ENCODE measurements around the gene SNAP23. TPM values are rescaled to one million over a fixed set of nuclear protein-coding genes. Genes with fewer than 3 reads are reported as not detected.

SNAP23 gene
- total RNA-seq, 1 experiment from 2014 or later = 68.3 TPM

DNA sequence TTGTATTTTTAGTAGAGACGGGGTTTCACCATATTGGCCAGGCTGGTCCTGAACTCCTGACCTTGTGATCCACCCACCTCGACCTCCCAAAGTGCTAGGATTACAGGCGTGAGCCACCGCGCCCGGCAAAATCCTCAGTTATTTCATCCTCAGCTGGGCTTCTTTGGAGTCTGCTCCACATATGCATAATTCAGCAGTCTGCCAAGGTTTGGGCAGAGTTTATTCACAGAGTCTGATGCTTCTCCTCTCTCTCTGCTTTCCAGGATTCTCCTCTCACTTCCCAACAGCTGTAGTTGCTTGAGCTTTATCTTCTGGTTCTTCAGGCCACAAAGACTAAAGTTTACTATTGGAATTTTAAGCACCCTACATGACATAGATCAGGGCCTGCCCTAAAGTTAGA lies 12.7 kb upstream of the SNAP23 start:
- no peak overlapping the region for H3K4me3 Mint-ChIP-seq
- ChIA-PET POLR2A (no interaction called here), CTCF (no interaction called here)
- H3K9me3 Mint-ChIP-seq = peaks cover 5% of the 10 kb centered on the region; the same call in 1 of the 2 replicates
- no peaks in the 10 kb centered on the region for H3K4me1 Mint-ChIP-seq
- ATAC-seq = no peak
- H3K36me3 Mint-ChIP-seq = peaks cover 5% of the 10 kb centered on the region
- DNase-seq (ENCODE audit: low spot score) = no peak
- TF ChIP-seq SMAD3 (CRISPR knock-in tag; IDR thresholded peaks at IDR 0.05; ENCODE audit: borderline replicate concordance) = no peak
- no peak for TF ChIP-seq ZNF671 (CRISPR knock-in tag; IDR thresholded peaks at IDR 0.05)
- no peak for TF ChIP-seq JUN (CRISPR knock-in tag; IDR thresholded peaks at IDR 0.05)
- TF ChIP-seq PRRX2 (CRISPR knock-in tag; IDR thresholded peaks at IDR 0.05) = no peak
- no peak for TF ChIP-seq TEAD4 (CRISPR knock-in tag; IDR thresholded peaks at IDR 0.05)
- TF ChIP-seq, protein P1, sequence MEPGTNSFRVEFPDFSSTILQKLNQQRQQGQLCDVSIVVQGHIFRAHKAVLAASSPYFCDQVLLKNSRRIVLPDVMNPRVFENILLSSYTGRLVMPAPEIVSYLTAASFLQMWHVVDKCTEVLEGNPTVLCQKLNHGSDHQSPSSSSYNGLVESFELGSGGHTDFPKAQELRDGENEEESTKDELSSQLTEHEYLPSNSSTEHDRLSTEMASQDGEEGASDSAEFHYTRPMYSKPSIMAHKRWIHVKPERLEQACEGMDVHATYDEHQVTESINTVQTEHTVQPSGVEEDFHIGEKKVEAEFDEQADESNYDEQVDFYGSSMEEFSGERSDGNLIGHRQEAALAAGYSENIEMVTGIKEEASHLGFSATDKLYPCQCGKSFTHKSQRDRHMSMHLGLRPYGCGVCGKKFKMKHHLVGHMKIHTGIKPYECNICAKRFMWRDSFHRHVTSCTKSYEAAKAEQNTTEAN (CRISPR knock-in tag; IDR thresholded peaks at IDR 0.05) = no peak
- TF ChIP-seq NR3C1 (CRISPR knock-in tag; conservative IDR thresholded peaks at IDR 0.05; ENCODE audit: low read depth) = no peak
- no peak for TF ChIP-seq OVOL2 (CRISPR knock-in tag; IDR thresholded peaks at IDR 0.05; ENCODE audit: borderline replicate concordance)
- TF ChIP-seq, protein P2, sequence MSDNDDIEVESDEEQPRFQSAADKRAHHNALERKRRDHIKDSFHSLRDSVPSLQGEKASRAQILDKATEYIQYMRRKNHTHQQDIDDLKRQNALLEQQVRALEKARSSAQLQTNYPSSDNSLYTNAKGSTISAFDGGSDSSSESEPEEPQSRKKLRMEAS (CRISPR knock-in tag; IDR thresholded peaks at IDR 0.05) = no peak
- TF ChIP-seq PREB (CRISPR knock-in tag; IDR thresholded peaks at IDR 0.05; ENCODE audit: borderline replicate concordance) = no peak
- no peak for TF ChIP-seq ZNF263 (CRISPR knock-in tag; IDR thresholded peaks at IDR 0.05; ENCODE audit: low read depth)
- TF ChIP-seq, protein P3, sequence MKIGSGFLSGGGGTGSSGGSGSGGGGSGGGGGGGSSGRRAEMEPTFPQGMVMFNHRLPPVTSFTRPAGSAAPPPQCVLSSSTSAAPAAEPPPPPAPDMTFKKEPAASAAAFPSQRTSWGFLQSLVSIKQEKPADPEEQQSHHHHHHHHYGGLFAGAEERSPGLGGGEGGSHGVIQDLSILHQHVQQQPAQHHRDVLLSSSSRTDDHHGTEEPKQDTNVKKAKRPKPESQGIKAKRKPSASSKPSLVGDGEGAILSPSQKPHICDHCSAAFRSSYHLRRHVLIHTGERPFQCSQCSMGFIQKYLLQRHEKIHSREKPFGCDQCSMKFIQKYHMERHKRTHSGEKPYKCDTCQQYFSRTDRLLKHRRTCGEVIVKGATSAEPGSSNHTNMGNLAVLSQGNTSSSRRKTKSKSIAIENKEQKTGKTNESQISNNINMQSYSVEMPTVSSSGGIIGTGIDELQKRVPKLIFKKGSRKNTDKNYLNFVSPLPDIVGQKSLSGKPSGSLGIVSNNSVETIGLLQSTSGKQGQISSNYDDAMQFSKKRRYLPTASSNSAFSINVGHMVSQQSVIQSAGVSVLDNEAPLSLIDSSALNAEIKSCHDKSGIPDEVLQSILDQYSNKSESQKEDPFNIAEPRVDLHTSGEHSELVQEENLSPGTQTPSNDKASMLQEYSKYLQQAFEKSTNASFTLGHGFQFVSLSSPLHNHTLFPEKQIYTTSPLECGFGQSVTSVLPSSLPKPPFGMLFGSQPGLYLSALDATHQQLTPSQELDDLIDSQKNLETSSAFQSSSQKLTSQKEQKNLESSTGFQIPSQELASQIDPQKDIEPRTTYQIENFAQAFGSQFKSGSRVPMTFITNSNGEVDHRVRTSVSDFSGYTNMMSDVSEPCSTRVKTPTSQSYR (CRISPR knock-in tag; IDR thresholded peaks at IDR 0.05) = no peak
- TF ChIP-seq, protein P4, sequence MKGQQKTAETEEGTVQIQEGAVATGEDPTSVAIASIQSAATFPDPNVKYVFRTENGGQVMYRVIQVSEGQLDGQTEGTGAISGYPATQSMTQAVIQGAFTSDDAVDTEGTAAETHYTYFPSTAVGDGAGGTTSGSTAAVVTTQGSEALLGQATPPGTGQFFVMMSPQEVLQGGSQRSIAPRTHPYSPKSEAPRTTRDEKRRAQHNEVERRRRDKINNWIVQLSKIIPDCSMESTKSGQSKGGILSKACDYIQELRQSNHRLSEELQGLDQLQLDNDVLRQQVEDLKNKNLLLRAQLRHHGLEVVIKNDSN (CRISPR knock-in tag; IDR thresholded peaks at IDR 0.05) = no peak
- TF ChIP-seq IRF2 (CRISPR knock-in tag; IDR thresholded peaks at IDR 0.05; ENCODE audit: borderline replicate concordance, low read depth) = no peak
- no peak for TF ChIP-seq TP53 (CRISPR knock-in tag; IDR thresholded peaks at IDR 0.05)
- no peaks in the 10 kb centered on the region for H3K27me3 Mint-ChIP-seq (ENCODE audit: low read depth)
- no peak overlapping the region for H3K27ac Mint-ChIP-seq

DNA sequence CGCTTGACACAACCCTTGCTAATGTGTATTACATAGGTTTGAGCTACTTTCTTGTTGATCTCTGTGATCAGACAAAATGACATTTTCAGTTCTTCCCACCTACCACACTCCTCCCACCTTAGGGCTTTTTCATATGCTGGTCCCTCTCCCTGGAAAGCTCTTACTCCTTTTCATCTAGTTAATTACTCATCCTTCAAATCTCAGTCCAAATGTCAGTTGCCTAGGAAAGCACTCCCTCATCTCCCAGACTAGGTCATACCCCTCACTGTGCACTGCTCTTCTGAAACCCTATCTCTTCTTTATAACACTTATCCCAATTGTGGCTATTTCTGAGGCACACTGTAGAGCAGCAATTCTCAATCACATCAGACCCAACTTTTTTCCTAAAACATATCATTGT lies 11.8 kb upstream of the SNAP23 start:
- ATAC-seq (no peak), DNase-seq (ENCODE audit: low spot score) (no peak)
- H3K4me1 Mint-ChIP-seq = no peaks in the 10 kb centered on the region
- no peak overlapping the region for H3K4me3 Mint-ChIP-seq
- H3K9me3 Mint-ChIP-seq = peaks cover 5% of the 10 kb centered on the region; the same call in 1 of the 2 replicates
- peaks cover 5% of the 10 kb centered on the region for H3K36me3 Mint-ChIP-seq
- POLR2A ChIA-PET = no interaction called here
- CTCF ChIA-PET = no interaction called here
- H3K27me3 Mint-ChIP-seq (ENCODE audit: low read depth) = no peaks in the 10 kb centered on the region
- H3K27ac Mint-ChIP-seq = no peak overlapping the region
- TF ChIP-seq JUN (CRISPR knock-in tag; IDR thresholded peaks at IDR 0.05) (no peak), GABPB1 (CRISPR knock-in tag; IDR thresholded peaks at IDR 0.05) (no peak), STAT6 (CRISPR knock-in tag; conservative IDR thresholded peaks at IDR 0.05; ENCODE audit: low read depth) (no peak), FOXJ3 (CRISPR knock-in tag; IDR thresholded peaks at IDR 0.05; ENCODE audit: borderline replicate concordance) (no peak), TEAD4 (CRISPR knock-in tag; IDR thresholded peaks at IDR 0.05) (no peak)
- TF ChIP-seq, protein P5, sequence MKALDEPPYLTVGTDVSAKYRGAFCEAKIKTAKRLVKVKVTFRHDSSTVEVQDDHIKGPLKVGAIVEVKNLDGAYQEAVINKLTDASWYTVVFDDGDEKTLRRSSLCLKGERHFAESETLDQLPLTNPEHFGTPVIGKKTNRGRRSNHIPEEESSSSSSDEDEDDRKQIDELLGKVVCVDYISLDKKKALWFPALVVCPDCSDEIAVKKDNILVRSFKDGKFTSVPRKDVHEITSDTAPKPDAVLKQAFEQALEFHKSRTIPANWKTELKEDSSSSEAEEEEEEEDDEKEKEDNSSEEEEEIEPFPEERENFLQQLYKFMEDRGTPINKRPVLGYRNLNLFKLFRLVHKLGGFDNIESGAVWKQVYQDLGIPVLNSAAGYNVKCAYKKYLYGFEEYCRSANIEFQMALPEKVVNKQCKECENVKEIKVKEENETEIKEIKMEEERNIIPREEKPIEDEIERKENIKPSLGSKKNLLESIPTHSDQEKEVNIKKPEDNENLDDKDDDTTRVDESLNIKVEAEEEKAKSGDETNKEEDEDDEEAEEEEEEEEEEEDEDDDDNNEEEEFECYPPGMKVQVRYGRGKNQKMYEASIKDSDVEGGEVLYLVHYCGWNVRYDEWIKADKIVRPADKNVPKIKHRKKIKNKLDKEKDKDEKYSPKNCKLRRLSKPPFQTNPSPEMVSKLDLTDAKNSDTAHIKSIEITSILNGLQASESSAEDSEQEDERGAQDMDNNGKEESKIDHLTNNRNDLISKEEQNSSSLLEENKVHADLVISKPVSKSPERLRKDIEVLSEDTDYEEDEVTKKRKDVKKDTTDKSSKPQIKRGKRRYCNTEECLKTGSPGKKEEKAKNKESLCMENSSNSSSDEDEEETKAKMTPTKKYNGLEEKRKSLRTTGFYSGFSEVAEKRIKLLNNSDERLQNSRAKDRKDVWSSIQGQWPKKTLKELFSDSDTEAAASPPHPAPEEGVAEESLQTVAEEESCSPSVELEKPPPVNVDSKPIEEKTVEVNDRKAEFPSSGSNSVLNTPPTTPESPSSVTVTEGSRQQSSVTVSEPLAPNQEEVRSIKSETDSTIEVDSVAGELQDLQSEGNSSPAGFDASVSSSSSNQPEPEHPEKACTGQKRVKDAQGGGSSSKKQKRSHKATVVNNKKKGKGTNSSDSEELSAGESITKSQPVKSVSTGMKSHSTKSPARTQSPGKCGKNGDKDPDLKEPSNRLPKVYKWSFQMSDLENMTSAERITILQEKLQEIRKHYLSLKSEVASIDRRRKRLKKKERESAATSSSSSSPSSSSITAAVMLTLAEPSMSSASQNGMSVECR (CRISPR knock-in tag; IDR thresholded peaks at IDR 0.05; ENCODE audit: borderline replicate concordance) = no peak
- TF ChIP-seq, protein P3 (CRISPR knock-in tag; IDR thresholded peaks at IDR 0.05) = no peak
